Keratinocyte (primary cell): ENCODE data around the gene IFNA21. TPM values are rescaled to one million over a fixed set of nuclear protein-coding genes. Genes with fewer than 3 reads are reported as not detected.
"Not testable (repeated sequence)": the region's sequence is repeated elsewhere in the genome, so short reads cannot be mapped to it uniquely, and the experiment has no call there.

Experiments
- DNase-seq: peaks from one replicate; pipeline ENCODE4 v3.0.0-alpha.2; 2011; ENCODE audit warnings: low read depth, missing footprints, low spot score
- FAIRE-seq: peaks from 2 replicates; lab custom pipeline; 2011; peaks lifted over from hg19 to GRCh38; lab: Jason Lieb, UNC
- H2AFZ ChIP-seq: 2 replicates; pipeline ENCODE4 v1.6.0; 2012; ENCODE audit warnings: low read length, control low read depth, inconsistent platforms; ENCODE audit not compliant: control insufficient read depth
- H3K27ac ChIP-seq: 2 replicates; pipeline ENCODE4 v1.5.1; 2011; ENCODE audit warnings: low read length; ENCODE audit not compliant: control insufficient read depth, insufficient read depth
- H3K27me3 ChIP-seq: 3 replicates; pipeline ENCODE4 v1.6.0; 2011; ENCODE audit warnings: low read length; ENCODE audit not compliant: control insufficient read depth, insufficient read depth; ENCODE audit errors: extremely low read depth
- H3K36me3 ChIP-seq, 2 experiments: 2 replicates in 1 of 2; 3 replicates in 1 of 2; pipeline ENCODE4 v1.5.1; 2011; ENCODE audit warnings: low read length in 2 of 2, mild to moderate bottlenecking in 1 of 2; ENCODE audit not compliant: control insufficient read depth in 2 of 2, insufficient read depth in 2 of 2; ENCODE audit errors: extremely low read depth in 1 of 2
- H3K4me1 ChIP-seq: 3 replicates; pipeline ENCODE4 v1.5.1; 2011; ENCODE audit warnings: low read length; ENCODE audit not compliant: control insufficient read depth, insufficient read depth; ENCODE audit errors: extremely low read depth
- H3K4me2 ChIP-seq: 3 replicates; pipeline ENCODE4 v1.6.0; 2011; ENCODE audit warnings: low read depth, low read length; ENCODE audit not compliant: control insufficient read depth, insufficient read depth; ENCODE audit errors: extremely low read depth
- H3K4me3 ChIP-seq, 3 experiments: fragments of 200-600 bp in 1 of 3; sonication (generic) in 1 of 3; 2 replicates in 2 of 3; 3 replicates in 1 of 3; pipeline ENCODE4 v1.5.1; 2011 to 2016; ENCODE audit warnings: low read length in 3 of 3, mild to moderate bottlenecking in 3 of 3, control low read depth in 2 of 3, inconsistent platforms in 1 of 3, low read depth in 1 of 3, mixed read lengths in 1 of 3, mixed run types in 1 of 3, moderate library complexity in 1 of 3; ENCODE audit not compliant: control insufficient read depth in 2 of 3, insufficient read depth in 2 of 3; ENCODE audit errors: extremely low read depth in 1 of 3
- H3K79me2 ChIP-seq: 2 replicates; pipeline ENCODE4 v1.6.0; 2012; ENCODE audit warnings: low read length; ENCODE audit not compliant: control insufficient read depth, insufficient read depth
- H3K9ac ChIP-seq: 3 replicates; pipeline ENCODE4 v1.6.0; 2011; ENCODE audit warnings: low read length; ENCODE audit not compliant: control insufficient read depth, insufficient read depth; ENCODE audit errors: extremely low read depth
- H3K9me1 ChIP-seq: 3 replicates; pipeline ENCODE4 v1.6.0; 2011; ENCODE audit warnings: low read length; ENCODE audit not compliant: control insufficient read depth, insufficient read depth; ENCODE audit errors: extremely low read depth
- H3K9me3 ChIP-seq: 2 replicates; pipeline ENCODE4 v1.5.1; 2012; ENCODE audit warnings: low read depth, low read length; ENCODE audit not compliant: control insufficient read depth
- H4K20me1 ChIP-seq: 3 replicates; pipeline ENCODE4 v1.6.0; 2011; ENCODE audit warnings: low read length; ENCODE audit not compliant: control insufficient read depth, insufficient read depth; ENCODE audit errors: extremely low read depth
- CTCF ChIP-seq, 3 experiments: IDR thresholded peaks in 1 of 3; conservative IDR thresholded peaks in 1 of 3; optimal IDR thresholded peaks in 1 of 3; 2 replicates in 2 of 3; 3 replicates in 1 of 3; pipeline versions ENCODE3 to v1.5.1; 2011; ENCODE audit warnings: low read length in 3 of 3, mild to moderate bottlenecking in 3 of 3, moderate library complexity in 2 of 3, control low read depth in 1 of 3, inconsistent platforms in 1 of 3; ENCODE audit not compliant: insufficient read depth in 2 of 3; ENCODE audit errors: extremely low read depth in 1 of 3
- EZH2 ChIP-seq: IDR thresholded peaks from one replicate; pipeline ENCODE4 v1.6.1; 2012; ENCODE audit warnings: inconsistent platforms, mild to moderate bottlenecking, low read length, moderate library complexity
- dilution Hi-C: fragments of 300-500 bp; cut with MboI; formaldehyde crosslinking; loops from one replicate; pipeline ENCODE4 v1.7.0; 2020; ENCODE audit warnings: low sequenced_read_pairs; ENCODE audit not compliant: extremely low pct_ligation_motif_present
- polyA plus RNA-seq, 5 experiments: library from polyadenylated mRNA; depleted of rRNA in 3 of 5; stranded (reverse) in 3 of 5; stranded (forward) in 1 of 5; unstranded in 1 of 5; fragments of >200 nt; gene quantifications; 1 replicate in 1 of 5; 2 replicates in 3 of 5; 3 replicates in 1 of 5; pipeline versions ENCODE4 v1.2.1 to v1.2.3, GENCODE V29; 2011 to 2012; ENCODE audit warnings: missing spikeins in 2 of 5, low read depth in 1 of 5, low replicate concordance in 1 of 5

The IFNA21 gene
- polyA plus RNA-seq, 1 donor (not counting 4 experiments of a cell fraction or from before 2014, with no cell fraction given): not detected

- H3K9me1 ChIP-seq: no peaks in the 10 kb centered on the region
- no peak overlapping the region for H3K4me3 ChIP-seq
- FAIRE-seq: no peak
- TF ChIP-seq CTCF (optimal IDR thresholded peaks at IDR 0.05 in 1 of 3, IDR thresholded peaks at IDR 0.05 in 1 of 3, conservative IDR thresholded peaks at IDR 0.05 in 1 of 3; ENCODE audit: extremely low read depth in 1 of 3, insufficient read depth in 2 of 3, low read length in 3 of 3) (no peak), EZH2 (no peak)
- H3K79me2 ChIP-seq: no peaks in the 10 kb centered on the region
- no peaks in the 10 kb centered on the region for H3K27me3 ChIP-seq
- H3K4me1 ChIP-seq: no peaks in the 10 kb centered on the region
- dilution Hi-C loops: no loop called here
- no peak for DNase-seq
- H3K4me2 ChIP-seq: no peak overlapping the region
- no peaks in the 10 kb centered on the region for H3K36me3 ChIP-seq
- H2AFZ ChIP-seq: no peak overlapping the region
- no peaks in the 10 kb centered on the region for H3K9me3 ChIP-seq
- H3K27ac ChIP-seq: no peak overlapping the region
- no peak overlapping the region for H3K9ac ChIP-seq
- H4K20me1 ChIP-seq: no peaks in the 10 kb centered on the region
These were observed 43.9 kb upstream of the IFNA21 start for GRCh38 chr9:21210311-21210710.

DNA sequence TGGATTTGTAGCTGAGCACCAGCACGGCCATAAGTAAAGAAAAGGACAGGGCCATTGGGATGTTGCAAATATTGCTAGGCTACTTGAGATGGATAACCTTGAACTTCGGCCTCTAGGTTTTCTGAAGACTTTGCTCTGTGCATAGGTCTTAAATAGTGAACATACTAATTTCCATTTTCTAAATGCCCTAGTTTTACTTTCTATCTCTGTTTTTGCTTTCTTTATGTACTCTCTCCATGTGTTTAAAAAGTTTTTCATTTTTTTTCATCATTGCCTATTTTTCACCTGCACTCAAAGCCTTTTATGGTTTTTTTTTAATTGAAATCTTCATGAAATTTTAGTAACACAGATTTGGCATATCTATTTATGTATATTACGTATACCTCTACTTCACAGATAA is 40.6 kb upstream of the IFNA21 start, which contains the start of gene IFNA10:
IFNA10 (minus strand) TSS at position 101 of the 400 bp plus-strand sequence; CDS start at position 55, 46 bp downstream.
- H3K9ac ChIP-seq, H3K4me1 ChIP-seq, H4K20me1 ChIP-seq, DNase-seq, H3K27me3 ChIP-seq, H3K27ac ChIP-seq, H2AFZ ChIP-seq, H3K4me2 ChIP-seq, dilution Hi-C loops, H3K9me1 ChIP-seq, FAIRE-seq, H3K9me3 ChIP-seq, H3K79me2 ChIP-seq, H3K4me3 ChIP-seq, H3K36me3 ChIP-seq: not testable (repeated sequence)

- H3K27ac ChIP-seq: no peak overlapping the region
- H3K9me1 ChIP-seq: no peaks in the 10 kb centered on the region
- dilution Hi-C loops: no loop called here
- no peak overlapping the region for H2AFZ ChIP-seq
- no peaks in the 10 kb centered on the region for H3K9me3 ChIP-seq
- H3K4me2 ChIP-seq: no peak overlapping the region
- DNase-seq: no peak
- H4K20me1 ChIP-seq: no peaks in the 10 kb centered on the region
- FAIRE-seq: no peak
- no peaks in the 10 kb centered on the region for H3K4me1 ChIP-seq
- no peaks in the 10 kb centered on the region for H3K27me3 ChIP-seq
- H3K79me2 ChIP-seq: no peaks in the 10 kb centered on the region
- H3K4me3 ChIP-seq: no peak overlapping the region
- TF ChIP-seq CTCF (optimal IDR thresholded peaks at IDR 0.05 in 1 of 3, IDR thresholded peaks at IDR 0.05 in 1 of 3, conservative IDR thresholded peaks at IDR 0.05 in 1 of 3; ENCODE audit: extremely low read depth in 1 of 3, insufficient read depth in 2 of 3, low read length in 3 of 3) (no peak), EZH2 (no peak)
- H3K9ac ChIP-seq: no peak overlapping the region
- no peaks in the 10 kb centered on the region for H3K36me3 ChIP-seq
These were observed 38.7 kb upstream of the IFNA21 start for GRCh38 chr9:21205204-21205603.

- H3K4me2 ChIP-seq, DNase-seq, H3K36me3 ChIP-seq, dilution Hi-C loops, H3K9me1 ChIP-seq, H3K4me1 ChIP-seq, H3K9ac ChIP-seq, H2AFZ ChIP-seq, H3K79me2 ChIP-seq, H3K9me3 ChIP-seq, H3K4me3 ChIP-seq, FAIRE-seq, H3K27me3 ChIP-seq, H4K20me1 ChIP-seq, H3K27ac ChIP-seq: not testable (repeated sequence)
These were observed 35.6 kb upstream of the IFNA21 start, which contains the start of gene IFNA7 for GRCh38 chr9:21202105-21202504. IFNA7 (minus strand) TSS chr9:21202205; CDS start chr9:21202165, 40 bp downstream.
